ENCODE data around the gene ZC3H8.
"Not testable (repeated sequence)": the region's sequence is repeated elsewhere in the genome, so short reads cannot be mapped to it uniquely, and the experiment has no call there.

Gene ZC3H8

DNA sequence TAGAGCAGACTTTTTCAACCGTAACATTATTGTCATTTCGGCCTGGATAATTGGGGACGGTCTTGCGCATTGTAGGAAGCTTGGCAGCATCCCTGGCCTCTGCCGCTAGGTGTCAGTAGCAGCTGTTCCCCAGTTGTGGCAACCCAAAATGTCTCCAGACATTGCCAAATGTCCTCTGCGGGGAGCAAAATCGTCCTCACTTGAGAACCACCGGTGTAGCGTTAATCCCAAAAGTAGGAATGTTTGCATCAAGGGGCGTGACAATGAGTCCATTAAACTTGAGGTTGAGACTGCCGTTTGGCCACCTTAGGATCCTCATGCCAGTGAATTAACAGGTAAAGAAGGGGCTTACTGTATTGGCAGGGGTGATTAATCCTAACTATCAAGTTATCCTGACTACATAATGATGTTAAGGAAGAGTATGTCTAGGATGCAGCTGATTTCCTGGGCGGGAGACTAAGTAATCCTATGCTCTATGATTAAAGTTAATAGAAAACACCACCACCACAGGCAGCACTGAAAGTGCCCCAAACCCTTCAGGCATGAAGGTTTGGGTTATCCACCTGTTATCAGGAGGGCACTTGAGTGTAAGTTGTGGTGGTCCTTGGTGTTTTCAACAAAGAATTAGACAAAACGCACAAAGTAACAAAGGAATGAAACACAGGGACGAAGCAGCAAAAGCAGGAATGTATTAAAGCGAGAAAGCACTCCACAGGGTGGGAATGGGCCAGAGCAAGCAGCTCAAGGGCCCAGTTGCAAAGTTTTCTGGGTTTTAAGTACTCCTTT, 4.9 kb upstream of the ZC3H8 start:
- peak; percentile 87 for DNase-seq

DNA sequence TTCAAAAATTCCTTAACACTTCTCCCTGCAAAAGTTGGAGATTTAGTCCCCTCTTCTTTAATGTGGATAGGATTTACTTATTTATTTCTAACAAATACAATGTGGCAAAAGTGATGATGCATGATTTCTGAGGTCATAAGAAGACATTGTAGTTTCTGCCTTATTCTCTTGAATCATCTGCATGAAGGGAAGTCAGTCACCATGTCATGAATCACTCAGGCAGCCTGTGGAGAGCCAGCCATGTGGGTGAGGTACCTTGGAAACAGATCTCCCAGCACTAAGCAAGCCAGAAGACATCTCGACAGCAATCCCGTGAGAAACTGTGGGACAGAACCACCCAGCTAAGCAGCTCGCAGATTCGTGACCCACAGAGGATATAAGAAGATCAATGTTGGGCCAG, 2.7 kb upstream of the ZC3H8 start:
- DNase-seq: no peak

DNA sequence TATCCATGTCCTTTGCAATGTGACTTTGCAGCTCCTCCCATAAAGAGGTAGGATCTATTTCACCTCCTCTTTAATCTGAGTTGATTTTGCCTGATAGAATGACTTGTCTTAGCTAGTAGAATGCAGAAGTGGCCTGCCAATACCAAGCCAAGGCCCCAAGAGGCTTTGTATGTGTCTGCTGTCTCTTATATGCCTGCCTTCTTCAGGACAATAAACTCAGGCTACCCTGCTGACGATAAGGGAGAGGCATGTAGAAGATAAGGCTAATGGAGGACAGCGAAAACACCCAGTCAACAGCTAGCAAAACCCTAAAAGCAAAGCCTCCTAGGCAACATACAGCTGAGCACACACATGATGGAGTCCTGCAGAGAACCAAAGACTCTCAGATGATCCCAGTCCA, 1.8 kb upstream of the ZC3H8 start:
- DNase-seq: no peak

DNA sequence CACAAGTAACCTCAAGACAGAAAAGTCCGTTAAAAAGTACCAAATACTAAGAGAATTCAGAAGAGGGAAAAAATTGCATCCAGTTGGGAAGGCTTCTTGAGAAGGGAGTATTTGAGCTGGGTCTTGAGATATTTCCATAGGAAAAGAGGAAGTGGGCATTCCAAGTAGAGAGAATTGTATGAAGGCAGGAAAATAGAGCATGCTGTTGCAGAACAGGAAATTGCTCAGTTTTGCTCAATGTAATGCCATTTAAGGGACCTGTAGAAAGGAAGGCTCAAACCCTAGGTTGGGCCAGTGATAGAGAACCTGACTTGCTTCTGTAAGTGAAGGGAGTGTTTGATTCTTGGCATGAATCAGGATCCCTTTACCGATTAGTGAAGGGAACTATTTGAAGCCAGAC, 1.0 kb upstream of the ZC3H8 start:
- no peak for DNase-seq

DNA sequence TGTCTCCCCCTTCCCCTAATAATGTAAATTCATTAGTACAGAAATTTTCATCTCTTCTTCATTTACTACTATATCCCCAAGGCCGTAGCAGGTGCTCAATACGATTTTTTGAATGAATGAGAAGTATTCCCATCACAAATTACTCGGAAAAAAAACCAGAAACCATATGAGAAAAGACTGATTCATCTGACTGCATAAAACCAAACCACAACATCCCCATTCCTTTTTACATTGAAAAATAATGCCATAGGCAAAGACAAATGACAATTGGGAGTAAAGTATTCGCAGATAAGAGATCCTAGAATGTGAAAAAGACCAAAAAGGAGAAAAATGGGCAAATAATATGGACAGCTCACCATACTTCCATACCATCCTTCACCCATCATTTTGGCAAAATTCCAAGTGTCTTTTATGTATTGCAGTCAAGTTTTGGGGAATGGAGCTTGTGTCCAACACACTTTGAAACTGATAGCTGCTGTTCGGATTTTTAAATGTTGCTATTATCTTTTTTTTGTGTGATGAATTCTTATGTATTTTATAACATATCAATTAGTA, 1.5 kb downstream of the ZC3H8 start:
- no peak for DNase-seq

DNA sequence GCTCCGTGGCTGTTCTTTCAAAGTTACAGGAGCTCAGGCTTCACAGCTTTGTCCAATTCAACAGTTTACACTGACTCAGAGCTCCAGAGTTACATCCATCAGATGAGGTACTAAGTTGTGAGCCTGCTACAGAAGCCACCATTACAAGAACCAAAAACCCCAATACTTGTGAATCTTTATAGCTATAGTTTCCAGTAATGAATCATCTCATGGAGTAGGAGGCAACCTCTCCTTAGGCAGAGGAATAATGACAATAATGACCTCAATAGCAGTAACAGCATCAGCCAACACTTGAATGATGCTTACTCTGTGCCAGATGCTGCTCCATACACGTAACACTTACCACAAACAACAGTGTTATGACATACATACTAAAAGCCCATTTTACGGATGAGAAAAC, 3.6 kb downstream of the ZC3H8 start:
- no peak for DNase-seq

DNA sequence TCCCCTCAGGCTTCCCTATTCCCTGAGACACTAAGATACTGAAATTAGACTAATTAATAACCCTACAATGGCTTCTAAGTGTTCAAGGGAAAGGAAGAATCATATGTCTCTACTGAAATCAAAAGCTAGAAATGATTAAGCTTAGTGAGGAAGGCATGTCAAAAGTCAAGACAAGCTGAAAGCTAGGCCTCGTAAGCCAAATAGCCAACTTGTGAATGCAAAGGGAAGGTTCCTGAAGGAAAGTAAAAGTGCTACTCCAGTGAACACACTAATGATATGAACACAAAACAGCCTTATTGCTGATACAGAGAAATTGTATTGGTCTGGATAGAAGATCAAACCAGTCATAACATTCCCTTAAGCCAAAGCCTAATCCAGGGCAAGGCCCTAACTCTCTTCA, 10.0 kb downstream of the ZC3H8 start:
- DNase-seq: no peak

DNA sequence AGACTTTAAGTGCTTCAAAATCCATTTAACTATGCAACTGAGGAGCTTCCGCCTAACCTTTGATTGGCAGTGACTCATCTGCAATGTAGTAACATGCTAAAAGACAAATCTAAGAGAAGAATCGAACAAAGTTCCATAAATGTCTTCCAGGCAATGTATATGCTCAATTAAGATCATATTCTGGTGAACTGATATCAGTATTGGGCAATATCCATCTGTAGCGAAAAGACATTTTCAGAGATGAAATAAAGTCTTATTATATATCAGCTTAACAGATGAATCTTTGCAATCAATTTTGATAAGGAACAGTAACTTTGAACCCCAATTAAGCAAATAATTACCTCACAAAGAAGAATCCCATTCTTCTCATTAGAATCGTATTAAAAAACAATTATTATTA, 11.6 kb downstream of the ZC3H8 start:
- DNase-seq: no peak

DNA sequence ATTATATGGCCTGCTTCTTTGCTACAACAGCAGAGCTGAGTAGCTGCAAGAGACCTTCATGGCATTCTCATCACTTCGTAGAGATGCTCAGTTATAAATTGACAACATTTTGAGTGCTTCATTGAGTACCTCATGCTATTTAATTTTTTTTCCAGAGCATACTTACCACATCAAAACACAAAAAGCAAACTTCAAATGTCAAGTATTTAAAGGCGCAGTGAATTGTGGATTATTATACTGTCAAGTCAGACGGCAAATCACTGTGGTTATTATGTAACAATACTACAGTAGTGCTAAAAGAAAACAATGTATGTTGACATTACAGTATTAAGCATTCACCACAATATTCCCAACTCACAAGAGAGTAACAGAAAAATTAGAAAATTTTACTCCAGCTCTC, 12.5 kb downstream of the ZC3H8 start:
- no peak for DNase-seq

DNA sequence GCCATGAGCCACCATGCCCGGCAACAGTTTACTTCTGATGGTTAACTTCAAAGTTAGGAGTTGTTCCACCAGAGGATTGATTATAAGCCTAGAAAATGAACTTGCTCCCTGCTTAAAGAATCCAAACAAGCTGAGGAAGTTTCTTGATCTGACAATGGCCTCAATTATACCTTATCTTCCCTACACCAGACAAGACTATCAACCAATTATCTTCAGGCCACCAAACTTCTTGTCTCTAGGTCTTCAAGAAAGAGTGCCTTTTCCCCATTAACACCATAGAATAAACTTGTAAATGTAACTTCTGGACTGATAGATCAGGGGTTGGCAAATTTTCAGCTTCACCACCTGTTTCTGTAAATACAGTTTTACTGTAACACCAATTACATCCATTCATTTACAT, 15.0 kb downstream of the ZC3H8 start:
- no peak for DNase-seq

DNA sequence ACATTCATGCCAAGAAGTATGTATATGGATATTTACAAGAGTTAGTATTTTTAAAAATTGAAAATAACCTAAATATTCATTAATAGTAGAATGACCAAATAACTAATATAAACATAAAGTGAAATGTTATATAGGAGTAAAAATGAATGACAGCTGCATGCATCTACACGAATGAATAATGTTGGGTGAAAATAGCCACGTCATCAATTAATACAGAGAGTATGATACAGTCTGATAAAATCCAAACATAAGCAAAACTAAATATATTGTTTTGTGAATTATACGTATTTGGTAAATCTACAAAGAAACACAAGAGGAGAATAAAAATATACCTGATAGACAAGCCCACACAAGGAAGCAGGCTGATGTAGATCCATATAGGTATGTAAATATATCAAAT, 24.5 kb downstream of the ZC3H8 start:
- DNase-seq: no peak

DNA sequence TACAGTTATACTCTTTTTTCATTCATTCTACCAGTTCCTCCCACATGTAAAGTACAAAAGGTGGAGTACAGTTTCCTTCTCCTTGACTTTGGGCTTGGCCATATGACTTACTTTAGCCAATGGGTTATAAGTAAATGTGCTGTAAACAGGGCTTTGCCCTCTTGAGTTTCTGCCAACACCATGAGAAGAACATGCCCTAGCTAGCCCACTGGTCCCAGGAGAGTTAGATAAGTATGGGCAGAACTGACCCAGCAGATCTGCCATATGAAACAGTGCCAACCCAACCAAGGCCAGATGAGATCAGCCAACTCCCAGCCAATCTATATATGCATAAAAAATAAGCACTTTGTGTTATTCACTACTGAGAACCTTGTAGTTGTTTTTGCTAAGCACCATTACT, 25.5 kb downstream of the ZC3H8 start:
- no peak for DNase-seq

DNA sequence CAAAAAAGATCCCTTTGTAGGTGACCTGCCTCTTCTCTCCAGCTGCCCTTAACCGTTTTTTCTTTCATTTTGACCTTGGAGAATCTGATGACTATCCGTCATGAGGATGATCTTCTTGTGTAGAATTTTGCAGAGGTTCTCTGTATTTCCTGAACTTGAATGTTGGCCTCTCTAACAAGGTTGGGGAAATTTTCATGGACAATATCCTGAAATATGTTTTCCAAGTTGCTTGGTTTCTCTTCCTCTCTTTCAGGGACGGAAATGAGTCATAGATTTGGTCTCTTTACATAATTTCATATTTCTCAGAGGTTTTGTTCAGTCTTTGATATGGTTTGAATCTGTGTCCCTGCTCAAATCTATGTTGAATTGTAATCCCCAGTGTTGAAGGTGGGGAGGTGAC, 34.0 kb downstream of the ZC3H8 start:
- DNase-seq: no peak

DNA sequence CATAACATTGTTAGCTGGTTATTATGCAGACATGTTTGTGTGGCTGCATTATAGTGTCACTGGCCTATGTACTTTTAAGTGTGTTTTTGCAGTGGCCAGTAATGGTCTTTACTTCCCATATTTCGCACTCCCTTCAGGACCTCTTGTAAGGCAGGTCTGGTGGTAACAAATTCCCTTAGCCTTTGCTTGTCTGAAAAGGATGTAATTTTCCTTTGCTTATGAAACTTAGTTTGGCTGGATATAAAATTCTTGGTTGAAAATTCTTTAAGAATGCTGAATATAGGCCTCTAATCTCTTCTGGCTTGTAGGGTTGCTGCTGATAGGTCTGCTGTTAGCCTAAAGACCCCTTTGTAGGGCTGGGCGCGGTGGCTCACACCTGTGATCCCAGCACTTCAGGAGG, 34.7 kb downstream of the ZC3H8 start:
- DNase-seq: no peak

DNA sequence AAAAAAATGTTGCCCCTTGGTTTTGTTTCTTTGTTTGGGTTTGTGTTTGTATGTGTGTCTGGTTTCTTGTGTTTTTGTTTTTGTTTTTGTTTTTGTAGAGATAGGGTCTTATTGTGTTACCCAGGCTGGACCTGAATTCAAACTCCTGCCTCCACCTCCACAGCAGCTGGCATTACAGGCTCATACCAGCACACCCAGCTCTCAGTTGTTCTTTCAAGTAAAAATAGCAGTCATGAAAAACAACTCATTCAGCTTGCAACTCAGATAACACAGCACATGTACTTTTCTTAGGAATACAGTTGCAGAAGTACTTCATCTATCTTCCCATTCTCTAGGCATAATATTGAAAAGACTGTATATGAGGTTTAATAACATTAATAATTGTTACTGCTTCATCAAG, 37.0 kb downstream of the ZC3H8 start:
- no peak for DNase-seq

DNA sequence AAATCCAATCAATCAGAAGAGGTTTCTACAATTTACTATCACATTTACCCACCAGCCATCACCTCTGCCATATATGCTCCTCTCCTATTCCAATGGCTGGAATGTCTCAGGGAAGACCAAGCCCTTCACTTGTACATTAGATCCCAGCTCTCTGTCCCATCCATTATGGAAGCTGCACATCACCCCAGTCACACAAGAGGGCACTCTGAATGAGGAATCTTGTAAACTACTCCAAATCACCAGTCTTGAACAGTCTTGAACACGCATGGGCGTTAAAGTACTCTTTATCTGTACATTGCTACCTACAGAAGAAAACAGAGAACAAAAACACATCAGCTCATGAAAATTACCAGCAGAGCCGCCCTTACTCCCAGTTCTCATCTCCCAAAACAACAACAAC, 38.7 kb downstream of the ZC3H8 start:
- DNase-seq: no peak

DNA sequence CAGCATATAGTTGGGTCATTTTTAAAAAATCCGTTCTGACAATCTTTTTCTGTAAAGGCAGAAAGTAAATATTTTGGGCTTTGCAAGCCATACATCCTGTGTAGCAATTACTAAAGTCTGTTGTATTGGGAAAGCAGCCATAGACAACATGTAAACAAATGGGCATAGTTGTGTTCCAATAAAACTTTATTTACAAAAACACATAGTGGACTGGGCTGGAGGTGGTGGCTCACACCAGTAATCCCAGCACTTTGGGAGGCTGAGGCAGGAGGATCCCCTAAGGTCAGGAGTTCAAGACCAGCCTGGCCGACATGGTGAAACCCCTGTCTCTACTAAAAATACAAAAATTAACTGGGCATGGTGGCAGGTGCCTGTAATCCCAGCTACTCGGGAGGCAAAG, 46.9 kb downstream of the ZC3H8 start:
- not testable (repeated sequence) for DNase-seq

DNA sequence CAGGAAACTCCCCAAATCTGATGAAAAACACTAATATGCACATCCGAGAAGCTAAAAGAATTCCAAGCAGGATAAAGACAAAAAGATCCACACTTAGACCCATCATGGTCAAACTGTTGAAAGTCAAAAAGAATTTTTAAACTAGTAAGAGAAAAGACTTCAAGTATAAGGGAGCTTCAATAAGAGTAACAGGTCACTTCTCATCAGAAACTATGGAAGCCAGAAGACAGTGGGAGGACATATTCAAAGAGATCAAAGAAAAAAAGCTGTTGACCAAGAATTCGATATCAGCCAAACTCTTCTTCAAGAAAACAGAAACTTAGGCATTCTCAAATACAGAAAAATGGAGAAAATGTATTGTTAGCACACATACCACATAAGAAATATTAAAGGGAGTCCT, 50.4 kb downstream of the ZC3H8 start:
- no peak for DNase-seq

DNA sequence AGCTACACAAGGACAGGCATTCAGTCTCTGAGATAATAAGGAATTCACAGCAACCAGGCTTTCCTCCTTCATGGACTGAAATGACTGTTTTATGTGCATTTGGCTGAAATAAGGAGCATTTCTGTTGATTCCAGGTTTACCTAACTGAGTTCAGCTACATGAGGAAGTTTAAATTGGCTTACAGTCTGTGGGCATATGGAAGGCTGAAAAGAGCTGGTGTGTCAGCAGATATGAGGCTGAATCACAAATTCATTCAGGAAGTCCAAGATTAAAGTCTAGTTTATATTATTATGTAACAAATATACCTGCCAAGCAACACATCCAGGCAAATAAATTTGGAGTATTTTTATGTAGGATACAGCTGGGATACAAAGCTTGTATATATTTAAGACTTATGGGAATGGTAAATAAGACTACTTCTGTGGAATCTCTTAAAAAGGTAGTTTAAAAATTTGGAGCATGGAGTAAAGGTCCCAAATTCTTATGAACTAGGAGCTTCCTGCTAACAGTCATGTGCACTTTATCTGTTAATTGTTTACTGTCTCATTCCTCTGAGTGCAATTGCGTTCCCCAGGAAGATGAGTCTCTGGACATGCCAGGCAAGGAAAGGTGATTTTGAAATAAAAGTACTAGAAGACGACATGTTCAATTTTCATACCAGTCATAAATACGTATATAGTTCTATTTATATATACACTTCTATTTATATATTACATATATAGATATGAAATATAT, 53.0 kb downstream of the ZC3H8 start:
- DNase-seq: no peak

DNA sequence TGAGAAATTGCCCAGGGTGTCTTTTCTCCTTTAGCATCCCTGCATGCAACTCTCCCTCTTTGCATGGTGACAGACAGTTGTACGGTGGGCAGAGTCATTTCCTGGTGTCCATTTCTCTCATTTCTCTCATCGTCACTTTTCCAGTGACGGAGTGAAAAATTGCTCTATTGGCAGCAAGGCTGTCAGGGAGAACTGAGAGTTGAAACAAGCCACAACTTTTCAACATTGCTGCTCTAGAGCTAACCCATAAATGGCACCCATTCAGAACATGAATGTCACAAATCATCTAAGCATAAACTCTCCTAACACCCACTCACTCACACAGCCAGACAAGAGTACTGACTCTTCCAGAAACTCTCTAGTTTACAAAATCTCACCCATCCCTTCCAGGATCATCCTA, 55.7 kb downstream of the ZC3H8 start:
- no peak for DNase-seq

DNA sequence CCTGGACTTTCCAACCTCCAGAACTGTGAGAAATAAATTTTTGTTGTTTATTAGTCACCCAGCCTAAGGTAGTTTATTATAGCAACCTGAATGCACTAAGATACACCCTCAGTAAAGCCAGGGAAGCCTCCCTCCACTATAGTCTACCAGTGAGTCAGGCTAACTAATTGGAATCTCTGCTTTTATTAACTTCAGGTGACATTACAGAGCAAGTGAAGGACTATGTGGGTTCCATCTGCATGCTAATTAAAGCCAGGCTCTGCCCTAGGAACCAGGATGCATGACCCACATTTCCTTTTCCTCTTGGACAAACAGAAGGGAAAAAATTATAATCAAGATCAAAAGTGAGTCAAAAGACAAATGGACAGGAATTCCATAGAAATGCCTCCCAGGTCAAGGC, 56.1 kb downstream of the ZC3H8 start:
- no peak for DNase-seq

DNA sequence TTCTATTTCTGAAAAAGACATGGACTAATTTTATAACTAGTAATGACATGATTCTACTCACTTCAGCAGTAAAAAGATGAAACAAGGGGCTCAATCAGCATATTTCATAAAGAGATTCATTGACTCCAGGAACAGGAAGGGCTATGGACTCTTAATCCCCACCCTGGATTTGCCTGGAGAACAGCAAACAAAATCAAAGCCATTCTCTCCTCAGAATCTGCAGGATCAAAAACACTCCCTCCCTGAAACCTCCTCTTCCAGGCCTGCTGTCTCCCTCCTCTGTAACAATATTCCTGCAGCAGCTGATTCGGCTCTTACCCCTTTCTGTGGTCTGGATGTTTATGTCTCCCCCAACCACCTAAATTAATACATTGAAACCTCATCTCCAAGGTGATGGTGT, 57.0 kb downstream of the ZC3H8 start:
- no peak for DNase-seq

DNA sequence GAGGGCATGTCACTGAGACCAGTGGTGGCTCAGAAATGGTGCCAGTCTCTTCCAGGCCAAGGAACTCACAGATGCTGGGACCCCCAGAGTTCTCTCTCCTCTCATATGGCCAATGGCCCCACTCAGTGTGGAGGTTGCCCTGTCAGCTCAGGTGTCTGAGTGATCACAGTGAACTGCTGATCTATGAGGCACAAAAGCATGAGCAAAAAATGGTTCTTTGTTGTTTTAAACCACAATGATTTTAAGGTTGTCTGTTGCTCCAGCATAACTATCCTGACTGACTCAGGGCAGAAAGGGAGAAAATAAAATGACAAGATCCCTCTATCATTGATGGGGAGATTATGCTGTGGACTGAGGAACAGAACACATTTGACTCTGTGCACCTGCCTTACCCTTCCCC, 58.9 kb downstream of the ZC3H8 start:
- DNase-seq: no peak

DNA sequence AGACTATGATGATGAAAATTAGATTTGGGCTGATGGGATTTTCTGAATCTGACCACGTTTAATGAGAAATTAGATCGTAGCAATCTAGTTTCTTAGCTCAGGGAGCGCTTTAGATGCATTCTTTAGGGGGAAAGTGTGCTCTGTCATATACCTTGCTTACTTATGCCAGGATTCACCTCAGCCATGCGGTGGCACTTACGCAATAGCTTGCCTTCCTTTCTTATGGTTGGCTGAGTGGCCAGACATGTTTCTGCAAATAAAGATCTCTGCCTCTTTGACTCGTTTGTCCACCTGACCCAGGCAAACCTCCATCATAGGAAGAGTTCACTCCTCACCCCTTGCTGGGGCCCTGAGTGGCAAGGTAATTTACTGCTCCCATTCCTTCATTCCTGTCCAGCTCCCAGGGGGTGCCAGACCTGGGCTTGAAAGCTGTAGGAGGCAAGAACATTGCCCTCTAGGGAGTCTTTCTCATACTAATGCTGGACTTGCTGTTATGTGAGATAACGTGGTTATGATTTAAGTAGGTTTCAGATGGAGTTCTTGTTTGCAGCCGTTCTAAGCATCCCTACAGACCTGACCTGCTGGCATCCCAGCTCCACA, 59.6 kb downstream of the ZC3H8 start:
- DNase-seq: no peak

All from femur (tissue), 1 donor.